H1 (cell line): ENCODE data around the gene BCAS4. TPM values are rescaled to one million over a fixed set of nuclear protein-coding genes. Genes with fewer than 3 reads are reported as not detected.
"Not testable (repeated sequence)": the region's sequence is repeated elsewhere in the genome, so short reads cannot be mapped to it uniquely, and the experiment has no call there.

Experiments
- CTCF ChIA-PET: fragments of 300-600 bp; sonication (Branson Sonifier 250); formaldehyde crosslinking; loops from one replicate; lab custom pipeline; 2021; ENCODE audit not compliant: partially characterized antibody; lab: Charles Lee
- POLR2A ChIA-PET: fragments of 300-600 bp; sonication (Branson Sonifier 250); formaldehyde crosslinking; loops from one replicate; lab custom pipeline; 2021; ENCODE audit warnings: inconsistent platforms; ENCODE audit not compliant: partially characterized antibody; lab: Charles Lee
- DNase-seq, 2 experiments: peaks; one replicate each; pipeline versions ENCODE4 v3.0.0 to v3.0.0-alpha.2; 2010 to 2022; ENCODE audit warnings: low spot score in 2 of 2, low read depth in 1 of 2, mixed read lengths in 1 of 2
- FAIRE-seq: peaks from 2 replicates; lab custom pipeline; 2011; peaks lifted over from hg19 to GRCh38; lab: Jason Lieb, UNC
- H2AFZ ChIP-seq: 2 replicates; pipeline ENCODE4 v1.8.1; 2012; ENCODE audit warnings: low read length, inconsistent platforms
- H2AK5ac ChIP-seq: 2 replicates; pipeline ENCODE4 v1.6.1; 2013; ENCODE audit warnings: low read depth, low read length
- H2BK120ac ChIP-seq: replicated peaks from 2 replicates; pipeline ENCODE3; 2013; ENCODE audit warnings: low read depth, low read length, inconsistent platforms
- H2BK12ac ChIP-seq: 2 replicates; pipeline ENCODE4 v1.6.1; 2013; ENCODE audit warnings: low read depth, low read length
- H2BK15ac ChIP-seq: 2 replicates; pipeline ENCODE4 v1.6.1; 2013; ENCODE audit warnings: low read length
- H2BK20ac ChIP-seq: 2 replicates; pipeline ENCODE4 v1.6.1; 2013; ENCODE audit warnings: low read length
- H2BK5ac ChIP-seq: 2 replicates; pipeline ENCODE4 v1.6.1; 2013; ENCODE audit warnings: low read depth, low read length
- H3K14ac ChIP-seq: 2 replicates; pipeline ENCODE4 v1.6.1; 2013; ENCODE audit warnings: inconsistent platforms; ENCODE audit not compliant: insufficient read length
- H3K18ac ChIP-seq: 2 replicates; pipeline ENCODE4 v1.6.1; 2013; ENCODE audit warnings: low read length; ENCODE audit errors: extremely low read depth
- H3K23ac ChIP-seq: 2 replicates; pipeline ENCODE4 v1.6.1; 2013; ENCODE audit warnings: inconsistent platforms; ENCODE audit not compliant: insufficient read length
- H3K23me2 ChIP-seq: 2 replicates; pipeline ENCODE4 v1.6.1; 2013; ENCODE audit warnings: low read depth, low read length
- H3K27ac ChIP-seq: 2 replicates; pipeline ENCODE4 v1.6.1; 2011; ENCODE audit warnings: low read depth, low read length, inconsistent platforms
- H3K27me3 ChIP-seq, 4 experiments: replicated peaks in 1 of 4; 1 replicate in 1 of 4; 2 replicates in 3 of 4; pipeline versions ENCODE4 v1.6.1 to v1.8.1; 2011 to 2013; ENCODE audit warnings: low read length in 3 of 4, mild to moderate bottlenecking in 3 of 4, inconsistent platforms in 2 of 4, mixed read lengths in 2 of 4, moderate library complexity in 1 of 4; ENCODE audit not compliant: control insufficient read depth in 3 of 4, insufficient read depth in 3 of 4; ENCODE audit errors: extremely low read depth in 1 of 4
- H3K36me3 ChIP-seq, 4 experiments: 2 replicates each; pipeline versions ENCODE4 v1.6.1 to v1.8.1; 2011 to 2013; ENCODE audit warnings: mild to moderate bottlenecking in 4 of 4, low read length in 3 of 4, moderate library complexity in 2 of 4, control low read depth in 1 of 4, inconsistent platforms in 1 of 4; ENCODE audit not compliant: insufficient read depth in 4 of 4, control insufficient read depth in 2 of 4
- H3K4ac ChIP-seq: replicated peaks from 2 replicates; pipeline ENCODE3; 2013; ENCODE audit warnings: low read length, low read depth, mixed read lengths, inconsistent platforms; ENCODE audit not compliant: insufficient read length
- H3K4me1 ChIP-seq, 4 experiments: replicated peaks in 1 of 4; 1 replicate in 1 of 4; 2 replicates in 3 of 4; pipeline versions ENCODE4 v1.6.1 to v1.8.1; 2011 to 2013; ENCODE audit warnings: low read length in 3 of 4, inconsistent platforms in 2 of 4, mixed read lengths in 1 of 4; ENCODE audit not compliant: insufficient read depth in 4 of 4, control insufficient read depth in 3 of 4
- H3K4me2 ChIP-seq, 2 experiments: 2 replicates each; pipeline versions ENCODE4 v1.6.1 to v1.8.1; 2011 to 2013; ENCODE audit warnings: low read depth in 2 of 2, low read length in 2 of 2, control low read depth in 1 of 2, inconsistent platforms in 1 of 2, mild to moderate bottlenecking in 1 of 2; ENCODE audit not compliant: insufficient read depth in 1 of 2
- H3K4me3 ChIP-seq, 4 experiments: fragments of 200-600, 300-600 bp in 1 of 4; sonication (generic), shearing (Covaris generic), sonication (Bioruptor Twin) in 1 of 4; 2 replicates each; pipeline versions ENCODE4 v1.5.1 to v1.8.1; 2011 to 2016; ENCODE audit warnings: low read length in 4 of 4, low read depth in 3 of 4, control low read depth in 2 of 4, inconsistent platforms in 2 of 4, mild to moderate bottlenecking in 2 of 4, mixed read lengths in 1 of 4, moderate library complexity in 1 of 4; ENCODE audit not compliant: insufficient read depth in 2 of 4; ENCODE audit errors: extremely low read depth in 1 of 4
- H3K56ac ChIP-seq: replicated peaks from 2 replicates; pipeline ENCODE3; 2013; ENCODE audit warnings: low read depth, mild to moderate bottlenecking, mixed read lengths, low read length, inconsistent platforms; ENCODE audit not compliant: insufficient read length
- H3K79me1 ChIP-seq: 2 replicates; pipeline ENCODE4 v1.6.1; 2013; ENCODE audit warnings: low read depth, low read length, control low read depth
- H3K79me2 ChIP-seq, 2 experiments: 2 replicates each; pipeline versions ENCODE4 v1.6.1 to v1.8.1; 2012 to 2013; ENCODE audit warnings: low read length in 2 of 2, mild to moderate bottlenecking in 2 of 2, inconsistent platforms in 1 of 2; ENCODE audit not compliant: insufficient read depth in 2 of 2, control insufficient read depth in 1 of 2
- H3K9ac ChIP-seq, 4 experiments: replicated peaks in 1 of 4; 1 replicate in 1 of 4; 2 replicates in 3 of 4; pipeline versions ENCODE4 v1.6.1 to v1.8.1; 2011 to 2013; ENCODE audit warnings: low read depth in 3 of 4, low read length in 3 of 4, control low read depth in 2 of 4, mild to moderate bottlenecking in 2 of 4, moderate library complexity in 2 of 4, inconsistent platforms in 1 of 4; ENCODE audit errors: extremely low read depth in 1 of 4
- H3K9me3 ChIP-seq, 2 experiments: 2 replicates each; pipeline versions ENCODE4 v1.6.1 to v1.8.1; 2012 to 2013; ENCODE audit warnings: mild to moderate bottlenecking in 2 of 2, moderate library complexity in 2 of 2, control low read depth in 1 of 2, inconsistent platforms in 1 of 2, low read depth in 1 of 2, low read length in 1 of 2, mixed read lengths in 1 of 2; ENCODE audit not compliant: insufficient read depth in 2 of 2
- H4K20me1 ChIP-seq, 2 experiments: replicated peaks in 1 of 2; 2 replicates each; pipeline versions ENCODE3 to v1.8.1; 2011 to 2013; ENCODE audit warnings: inconsistent platforms in 2 of 2, low read length in 2 of 2, mild to moderate bottlenecking in 1 of 2; ENCODE audit not compliant: insufficient read depth in 2 of 2, control insufficient read depth in 1 of 2
- H4K5ac ChIP-seq: 2 replicates; pipeline ENCODE4 v1.6.1; 2013; ENCODE audit warnings: low read length, low read depth, mixed read lengths, inconsistent platforms; ENCODE audit not compliant: insufficient read length
- H4K8ac ChIP-seq: 2 replicates; pipeline ENCODE4 v1.8.0; 2013; ENCODE audit warnings: mild to moderate bottlenecking, moderate library complexity, low read length, inconsistent platforms; ENCODE audit not compliant: insufficient read depth; ENCODE audit errors: extremely low read depth
- H4K91ac ChIP-seq: replicated peaks from 2 replicates; pipeline ENCODE3; 2013; ENCODE audit warnings: low read length, mixed read lengths, inconsistent platforms; ENCODE audit not compliant: insufficient read length
- WGBS, 2 experiments: shearing (Covaris generic) in 1 of 2; methylation state at CpG; one replicate each; pipeline versions ENCODE4 v1.1.6 to v1.1.7; 2013 to 2015; ENCODE audit warnings: low lambda C conversion rate in 2 of 2, mixed read lengths in 2 of 2, inconsistent platforms in 1 of 2, low coverage in 1 of 2, missing lambda C conversion rate in 1 of 2; ENCODE audit not compliant: insufficient replicate concordance in 2 of 2, insufficient coverage in 1 of 2, insufficient read length in 1 of 2; ENCODE audit errors: extremely low coverage in 1 of 2, missing lambda C conversion rate in 1 of 2; 5-methylcytosine and 5-hydroxymethylcytosine counted together
- polyA plus RNA-seq, 7 experiments: library from polyadenylated mRNA; depleted of rRNA in 3 of 7; stranded (reverse) in 5 of 7; unstranded in 2 of 7; fragments of >200 nt in 5 of 7; fragments of 200-250 nt in 2 of 7; gene quantifications; 1 replicate in 5 of 7; 2 replicates in 1 of 7; 4 replicates in 1 of 7; pipeline versions ENCODE4 v1.2.1 to v1.2.3, GENCODE V29; 2011 to 2013; ENCODE audit warnings: missing spikeins in 2 of 7, mixed read lengths in 2 of 7
- total RNA-seq: library from RNA; stranded (reverse); fragmentation: NEBNext Ultra II Directional; extraction: Animal tissue kit (Norgen Biotek cat#: 25700); gene quantifications from 2 replicates; pipeline ENCODE4 v1.2.1, GENCODE V29; 2021

BCAS4 gene
- total and polyA plus RNA-seq, 2 of the 8 experiments (the other 6 are each of a cell fraction or from before 2014, with no cell fraction given), result 21.2 to 23.6 TPM

DNA sequence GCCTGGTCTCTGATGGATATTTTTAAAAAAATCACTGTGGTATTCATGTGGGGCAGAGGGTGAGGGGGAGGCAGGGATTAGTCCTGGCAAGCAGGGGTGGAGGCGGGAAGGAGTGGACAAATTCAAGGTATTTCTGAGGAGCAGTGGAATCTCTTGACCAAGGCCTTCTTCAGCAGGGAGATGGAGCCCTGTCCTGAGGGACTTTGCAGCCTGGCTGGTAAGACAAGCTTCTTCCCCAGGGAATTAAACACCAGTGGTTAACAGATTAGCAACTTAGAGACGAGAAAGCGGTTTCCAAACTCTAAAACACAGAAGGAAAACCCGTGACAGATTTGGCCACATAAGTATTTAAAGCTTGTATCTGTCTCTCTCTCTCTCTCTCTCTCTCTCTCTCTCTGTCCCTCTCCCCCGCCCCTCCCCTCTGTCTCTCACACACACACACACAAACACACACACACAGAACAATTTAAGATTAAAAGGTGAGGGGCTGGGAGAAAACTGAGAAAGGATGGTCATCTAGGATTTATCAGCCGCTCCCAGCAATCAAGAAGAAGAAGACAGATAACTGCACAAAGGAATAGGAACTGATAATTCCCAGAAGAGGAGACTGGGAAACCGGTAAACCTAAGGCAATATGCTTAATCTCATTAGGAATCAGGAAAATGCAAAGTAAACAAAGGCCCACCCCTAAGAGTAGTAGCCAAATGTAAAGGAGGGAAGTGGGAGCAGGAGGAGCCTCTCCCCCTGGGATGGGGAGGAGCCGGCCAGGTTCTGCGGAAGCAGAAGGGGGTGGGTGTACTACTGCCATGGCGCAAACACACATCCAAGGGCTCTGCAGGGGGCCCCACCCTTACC lies 27.7 kb upstream of the BCAS4 start:
- H2AFZ ChIP-seq, result peak overlapping the region; percentile 84; the same call in 1 of the 2 replicates
- FAIRE-seq, result peak; percentile 42
- POLR2A ChIA-PET, result interaction anchor here (1.1 to 2.6 kb wide), 5 partner anchors 9 to 141 kb away, joined by 3 to 10 read pairs (median 5); no protein-coding TSS in a partner anchor

More for the DNA sequence above, 27.7 kb upstream of the BCAS4 start:
- H3K18ac ChIP-seq, H3K36me3 ChIP-seq, H3K9me3 ChIP-seq, H3K14ac ChIP-seq, H3K23ac ChIP-seq, H3K56ac ChIP-seq, H2BK15ac ChIP-seq, H3K79me1 ChIP-seq, H3K4ac ChIP-seq, DNase-seq, H4K8ac ChIP-seq, H4K5ac ChIP-seq, H2BK5ac ChIP-seq, H3K23me2 ChIP-seq, H3K27ac ChIP-seq, H2AK5ac ChIP-seq, H3K79me2 ChIP-seq, H3K27me3 ChIP-seq, H3K4me1 ChIP-seq, H2BK12ac ChIP-seq, H4K20me1 ChIP-seq, H2BK120ac ChIP-seq, H3K9ac ChIP-seq, H4K91ac ChIP-seq: not testable (repeated sequence)
- Histone ChIP-seq H3K4me2 (peak overlapping the region; percentile 48 to 67), H3K4me3 (peak overlapping the region in 1 of 4 experiments; percentile 43; a peak in 1 of 8 replicates), H2BK20ac (0 out of 2 replicates have a peak overlapping the region, but pooled peaks have one; percentile 2)
- WGBS, 2 experiments, result 54% methylated on average over 6 of the region's 10 CpGs; no CpG with 5 or more reads in 1 of the 2 experiments
- CTCF ChIA-PET, result interaction anchor here (1.0 to 3.8 kb wide), 12 partner anchors 17 to 141 kb away, joined by 3 to 23 read pairs (median 4); no protein-coding TSS in a partner anchor
